Right lobe of liver (tissue), 4 donors: ENCODE data around the gene TBC1D8.

Experiments
- CTCF ChIP-seq, 4 donors: fragments of 200-600 bp in 3 of 4; fragments of 450-650 bp in 1 of 4; IDR thresholded peaks; one replicate each; pipeline versions ENCODE4 v1.5.1 to v1.8.0; 2016 to 2022; ENCODE audit warnings: antibody characterized with exemption in 4 of 4, mild to moderate bottlenecking in 2 of 4
- POLR2A ChIP-seq: fragments of 450-650 bp; IDR thresholded peaks from one replicate; pipeline ENCODE4 v1.6.1; 2017; ENCODE audit warnings: antibody characterized with exemption, mild to moderate bottlenecking
- donor health status: DM: no; HTN: no; CAD: no.
- donor health status: DM: no; HTN: no; CAD: no.
- donor health status: DM: no; HTN: yes; CAD: no.

DNA sequence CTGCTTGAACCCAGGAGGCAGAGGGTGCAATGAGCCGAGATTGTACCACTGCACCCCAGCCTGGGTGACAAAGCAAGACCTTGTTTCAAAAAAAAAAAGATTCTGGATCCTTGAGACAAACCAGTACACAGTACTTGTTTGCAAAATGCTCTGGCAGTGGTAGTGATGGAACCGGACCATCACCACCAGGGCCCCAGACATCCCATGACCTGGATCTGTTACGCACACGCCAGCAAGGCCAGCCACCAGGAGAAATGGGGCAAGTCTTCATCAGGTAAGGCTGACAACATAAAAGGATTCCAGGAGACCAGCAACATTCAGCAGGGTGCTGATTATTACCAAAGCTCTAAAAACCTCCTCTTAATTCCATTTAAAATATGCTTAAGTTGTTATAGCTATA, 35.5 kb downstream of the TBC1D8 start:
- TF ChIP-seq CTCF (IDR thresholded peaks at IDR 0.05) (no peak), POLR2A (no peak)
